ENCODE measurements around the gene FRAS1. TPM values are rescaled to one million over a fixed set of nuclear protein-coding genes. Genes with fewer than 3 reads are reported as not detected.

The FRAS1 gene
- total and polyA plus RNA-seq, 2 donors (not counting 3 experiments of a cell fraction or from before 2014, with no cell fraction given), result 1.4 to 3.6 TPM

DNA sequence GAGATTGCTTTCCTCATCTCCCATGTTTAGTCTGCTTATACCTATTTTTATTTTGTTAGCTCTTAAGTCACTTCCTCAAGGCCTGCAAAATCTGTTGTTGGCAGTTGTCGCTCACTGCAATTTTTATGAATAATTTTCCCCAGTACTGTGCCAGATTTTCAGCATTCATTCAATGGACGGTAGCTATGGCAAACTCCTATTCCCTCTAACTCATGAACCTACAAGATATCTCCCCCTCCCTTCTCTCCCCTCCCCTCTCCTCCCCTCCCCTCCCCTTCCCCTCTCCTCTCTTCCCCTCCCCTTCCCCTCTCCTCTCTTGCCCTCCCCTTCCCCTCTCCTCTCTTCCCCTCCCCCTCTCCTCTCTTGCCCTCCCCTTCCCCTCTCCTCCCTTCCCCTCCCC is 160.4 kb downstream of the FRAS1 start:
- TF ChIP-seq, protein P1, sequence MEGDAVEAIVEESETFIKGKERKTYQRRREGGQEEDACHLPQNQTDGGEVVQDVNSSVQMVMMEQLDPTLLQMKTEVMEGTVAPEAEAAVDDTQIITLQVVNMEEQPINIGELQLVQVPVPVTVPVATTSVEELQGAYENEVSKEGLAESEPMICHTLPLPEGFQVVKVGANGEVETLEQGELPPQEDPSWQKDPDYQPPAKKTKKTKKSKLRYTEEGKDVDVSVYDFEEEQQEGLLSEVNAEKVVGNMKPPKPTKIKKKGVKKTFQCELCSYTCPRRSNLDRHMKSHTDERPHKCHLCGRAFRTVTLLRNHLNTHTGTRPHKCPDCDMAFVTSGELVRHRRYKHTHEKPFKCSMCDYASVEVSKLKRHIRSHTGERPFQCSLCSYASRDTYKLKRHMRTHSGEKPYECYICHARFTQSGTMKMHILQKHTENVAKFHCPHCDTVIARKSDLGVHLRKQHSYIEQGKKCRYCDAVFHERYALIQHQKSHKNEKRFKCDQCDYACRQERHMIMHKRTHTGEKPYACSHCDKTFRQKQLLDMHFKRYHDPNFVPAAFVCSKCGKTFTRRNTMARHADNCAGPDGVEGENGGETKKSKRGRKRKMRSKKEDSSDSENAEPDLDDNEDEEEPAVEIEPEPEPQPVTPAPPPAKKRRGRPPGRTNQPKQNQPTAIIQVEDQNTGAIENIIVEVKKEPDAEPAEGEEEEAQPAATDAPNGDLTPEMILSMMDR (IDR thresholded peaks at IDR 0.05; ENCODE audit: extremely low read depth in 1 of 2, insufficient read depth in 1 of 2, low read depth in 1 of 2, low read length in 2 of 2), result no peak
- TF ChIP-seq JUN (IDR thresholded peaks at IDR 0.05; ENCODE audit: borderline replicate concordance, insufficient read depth, insufficient read length, low read depth) (no peak), EZH2 (IDR thresholded peaks at IDR 0.05; ENCODE audit: borderline replicate concordance, low read depth, low read length, severe bottlenecking) (no peak), MAX (IDR thresholded peaks at IDR 0.05; ENCODE audit: insufficient read depth, insufficient read length) (no peak), POLR2AphosphoS5 (IDR thresholded peaks at IDR 0.05; ENCODE audit: insufficient read depth, low read depth, low read length) (no peak), POLR2A (IDR thresholded peaks at IDR 0.05; ENCODE audit: low read depth, low read length) (no peak), GATA2 (IDR thresholded peaks at IDR 0.05; ENCODE audit: insufficient read depth, insufficient read length, low read depth, low read length) (no peak), FOS (IDR thresholded peaks at IDR 0.05; ENCODE audit: borderline replicate concordance, insufficient read depth, low read length) (no peak), MYC (IDR thresholded peaks at IDR 0.05; ENCODE audit: low read depth, low read length) (no peak)
- no peak for FAIRE-seq
- BruUV-seq (replicated peaks), result no TSS peak
- no peak overlapping the region for H3K9ac ChIP-seq (replicated peaks; ENCODE audit: extremely low read depth, insufficient read depth, low read length)
- H3K9me3 ChIP-seq (replicated peaks; ENCODE audit: control insufficient read depth, insufficient read depth, low read length), result no peaks in the 10 kb centered on the region
- H4K20me1 ChIP-seq (replicated peaks; ENCODE audit: control insufficient read depth, extremely low read depth, insufficient read depth, low read length), result no peaks in the 10 kb centered on the region
- no peak overlapping the region for H3K4me3 ChIP-seq (replicated peaks in 1 of 3; ENCODE audit: insufficient read depth in 1 of 3, low read depth in 1 of 3, low read length in 3 of 3)
- H2AFZ ChIP-seq (ENCODE audit: low read depth, low read length), result no peak overlapping the region
- no peaks in the 10 kb centered on the region for H3K9me1 ChIP-seq (replicated peaks; ENCODE audit: control insufficient read depth, extremely low read depth, insufficient read depth, low read length)
- H3K27ac ChIP-seq (ENCODE audit: insufficient read depth, low read depth, low read length), result no peak overlapping the region
- CTCF ChIA-PET, result no interaction called here
- H3K27me3 ChIP-seq (ENCODE audit: control insufficient read depth in 2 of 2, insufficient read depth in 2 of 2, low read length in 2 of 2), result no peaks in the 10 kb centered on the region
- no peak for DNase-seq (ENCODE audit: low read depth, low spot score)
- H3K36me3 ChIP-seq (ENCODE audit: control insufficient read depth in 2 of 2, extremely low read depth in 1 of 2, insufficient read depth in 2 of 2, low read length in 2 of 2), result no peaks in the 10 kb centered on the region
- dilution Hi-C loops (cut with MboI; ENCODE audit: extremely low pct_ligation_motif_present, low sequenced_read_pairs) (no loop called here), intact Hi-C loops (cut with micrococcal nuclease) (no loop called here)
- POLR2A ChIA-PET, result no interaction called here
- H3K4me2 ChIP-seq (ENCODE audit: insufficient read depth, low read length), result no peak overlapping the region
- H3K4me1 ChIP-seq (ENCODE audit: control insufficient read depth, extremely low read depth, insufficient read depth, low read length), result no peaks in the 10 kb centered on the region
- H3K79me2 ChIP-seq (ENCODE audit: control insufficient read depth, insufficient read depth, low read length), result no peaks in the 10 kb centered on the region

Measured in endothelial cell of umbilical vein (primary cell).